GM19467 (cell line): ENCODE data around the gene GGCX.
"Not testable (repeated sequence)": the region's sequence is repeated elsewhere in the genome, so short reads cannot be mapped to it uniquely, and the experiment has no call there.

Experiments used
- ATAC-seq: cut with Tn5 transposase; IDR thresholded peaks from one replicate; pipeline ENCODE4 v1.9.1; 2021; ENCODE audit warnings: mild to moderate bottlenecking, moderate library complexity; ENCODE audit not compliant: unreplicated experiment

The GGCX gene

GRCh38 chr2:85577063-85577385 is 15.7 kb upstream of the GGCX start:
- no peak for ATAC-seq

- no peak for ATAC-seq
Observed at GRCh38 chr2:85575739-85576138, 14.4 kb upstream of the GGCX start.

GRCh38 chr2:85566265-85566664 is 5.0 kb upstream of the GGCX start:
- no peak for ATAC-seq

GRCh38 chr2:85564144-85564563 is 2.9 kb upstream of the GGCX start:
- no peak for ATAC-seq

GRCh38 chr2:85560812-85561279 is 447 bp downstream of the GGCX start:
- no peak for ATAC-seq

GRCh38 chr2:85560403-85560726 is 928 bp downstream of the GGCX start:
- not testable (repeated sequence) for ATAC-seq

- no peak for ATAC-seq
Observed at GRCh38 chr2:85558160-85558559, 3.1 kb downstream of the GGCX start.

- ATAC-seq, result no peak
Observed at GRCh38 chr2:85557130-85557529, 4.2 kb downstream of the GGCX start.

GRCh38 chr2:85554980-85555612 is 6.2 kb downstream of the GGCX start:
- no peak for ATAC-seq

GRCh38 chr2:85553184-85553583 is 8.1 kb downstream of the GGCX start:
- no peak for ATAC-seq

GRCh38 chr2:85551698-85552678 is 9.3 kb downstream of the GGCX start:
- ATAC-seq, result no peak

GRCh38 chr2:85550486-85550885 is 10.8 kb downstream of the GGCX start:
- ATAC-seq, result no peak

- ATAC-seq, result no peak
Observed at GRCh38 chr2:85549826-85550225, 11.5 kb downstream of the GGCX start.

- ATAC-seq, result no peak
Observed at GRCh38 chr2:85549095-85549494, 12.2 kb downstream of the GGCX start.

- ATAC-seq, result no peak
Observed at GRCh38 chr2:85548608-85548900, 12.7 kb downstream of the GGCX start.

- ATAC-seq, result no peak
Observed at GRCh38 chr2:85547859-85548607, 13.3 kb downstream of the GGCX start.

GRCh38 chr2:85547089-85547858 is 14.0 kb downstream of the GGCX start:
- no peak for ATAC-seq

- ATAC-seq, result no peak
Observed at GRCh38 chr2:85545780-85546240, 15.5 kb downstream of the GGCX start.

GRCh38 chr2:85544915-85545779 is 16.1 kb downstream of the GGCX start:
- ATAC-seq, result not testable (repeated sequence)

- not testable (repeated sequence) for ATAC-seq
Observed at GRCh38 chr2:85544254-85544691, 17.0 kb downstream of the GGCX start.
